Aorta (tissue), 5 donors: ENCODE measurements around the gene NKAP. TPM values are rescaled to one million over a fixed set of nuclear protein-coding genes. Genes with fewer than 3 reads are reported as not detected.
"Not testable (repeated sequence)": the region's sequence is repeated elsewhere in the genome, so short reads cannot be mapped to it uniquely, and the experiment has no call there.

Experiments used
- ATAC-seq: fragments of 200-7000 bp; cut with Tn5 transposase; one replicate; pipeline ENCODE4 v1.9.1; 2022; ENCODE audit warnings: moderate library complexity; ENCODE audit not compliant: low FRiP score
- DNase-seq, 2 donors: peaks; one replicate each; pipeline ENCODE4 v3.0.0-alpha.2; 2020
- H3K27ac ChIP-seq, 2 donors: one replicate each; pipeline ENCODE4 v1.5.1; 2013; ENCODE audit warnings: low read length in 2 of 2, mild to moderate bottlenecking in 2 of 2, moderate library complexity in 2 of 2, control low read depth in 1 of 2, inconsistent platforms in 1 of 2, low read depth in 1 of 2
- H3K27me3 ChIP-seq, 2 donors: one replicate each; pipeline ENCODE4 v1.6.1; 2013; ENCODE audit warnings: control low read depth in 1 of 2, low read length in 1 of 2, mild to moderate bottlenecking in 1 of 2, moderate library complexity in 1 of 2; ENCODE audit not compliant: insufficient read depth in 2 of 2, control insufficient read depth in 1 of 2
- H3K36me3 ChIP-seq, 2 donors: one replicate each; pipeline ENCODE4 v1.6.1; 2013; ENCODE audit warnings: control low read depth in 1 of 2, low read length in 1 of 2, mild to moderate bottlenecking in 1 of 2; ENCODE audit not compliant: insufficient read depth in 2 of 2, control insufficient read depth in 1 of 2
- H3K4me1 ChIP-seq, 2 donors: one replicate each; pipeline ENCODE4 v1.6.1; 2013; ENCODE audit warnings: low read length in 2 of 2, control low read depth in 1 of 2, mild to moderate bottlenecking in 1 of 2, moderate library complexity in 1 of 2; ENCODE audit not compliant: insufficient read depth in 2 of 2, control insufficient read depth in 1 of 2
- H3K4me3 ChIP-seq, 2 donors: one replicate each; pipeline ENCODE4 v1.5.1; 2013; ENCODE audit warnings: low read length in 2 of 2, control low read depth in 1 of 2, mild to moderate bottlenecking in 1 of 2
- H3K9me3 ChIP-seq: one replicate; pipeline ENCODE4 v1.6.1; 2013; ENCODE audit warnings: mild to moderate bottlenecking, low read length; ENCODE audit not compliant: control insufficient read depth
- WGBS, 2 donors: extraction: QIAGEN DNeasy Blood & Tissue Kit; methylation state at CpG; one replicate each; pipeline ENCODE4 v1.1.7; 2013; 5-methylcytosine and 5-hydroxymethylcytosine counted together
- intact Hi-C, 2 donors: fragments of 100-400 bp; cut with DNase I; formaldehyde crosslinking; loops; one replicate each; pipeline versions ENCODE4 v1.14.2 to v1.15.0; 2022
- polyA plus RNA-seq, 2 donors: library from polyadenylated mRNA; stranded (reverse); fragments of 200-250 nt; gene quantifications; one replicate each; pipeline ENCODE4 v1.2.3, GENCODE V29; 2013
- total RNA-seq, 2 donors: library from RNA; stranded (reverse); fragmentation: NEBNext Ultra II Directional; extraction: Animal tissue kit (Norgen Biotek cat#: 25700); gene quantifications; one replicate each; pipeline ENCODE4 v1.2.1, GENCODE V29; 2021
- donor health status: healthy with polysubstance abuse.
- donor health status: Bipolar disorder and iron deficiency.
- donor health status: DM: no; HTN: no; CAD: no.
- donor health status: DM: no; HTN: no; CAD: no.
- donor health status: DM: yes; HTN: yes; CAD: no.

Gene NKAP
- total and polyA plus RNA-seq, 4 donors, result 2.9 to 8.0 (median 7.3) TPM

DNA sequence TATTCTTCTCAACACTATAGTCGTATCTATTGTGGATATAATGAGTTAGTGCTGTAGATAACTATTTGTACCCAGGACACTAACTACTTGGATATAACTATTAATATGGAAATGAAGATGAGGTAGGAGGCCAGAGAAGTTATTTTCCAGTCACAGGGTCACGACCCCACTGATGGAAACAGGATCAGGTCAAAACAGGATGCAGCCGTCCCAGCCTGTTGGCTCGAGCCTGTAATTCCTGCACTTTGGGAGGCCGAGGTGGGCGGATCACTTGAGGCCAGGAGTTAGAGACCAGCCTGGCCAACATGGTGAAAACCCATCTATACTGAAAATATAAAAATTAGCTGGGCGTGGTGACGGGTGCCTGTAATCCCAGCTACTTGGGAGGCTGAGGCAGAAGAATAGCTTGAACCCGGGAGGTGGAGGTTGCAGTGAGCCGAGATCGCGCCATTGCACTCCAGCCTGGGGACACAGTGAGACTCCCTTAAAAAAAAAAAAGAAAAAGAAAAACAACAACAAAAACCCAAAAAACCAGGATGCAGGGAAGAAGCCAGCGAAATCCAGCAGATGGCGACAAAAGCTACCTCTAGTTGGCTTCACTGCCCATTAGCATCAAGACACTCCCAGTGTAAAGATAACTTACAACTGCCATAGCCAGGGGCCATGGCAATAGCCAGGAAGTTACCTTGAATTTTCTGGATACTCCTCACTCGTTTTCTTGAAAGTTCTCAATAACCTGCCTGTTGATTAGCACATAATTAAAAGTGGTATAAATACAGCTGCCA lies 37.9 kb upstream of the NKAP start:
- Histone ChIP-seq H3K27me3 (no peaks in the 10 kb centered on the region), H3K4me3 (no peak overlapping the region), H3K9me3 (no peaks in the 10 kb centered on the region), H3K27ac (no peak overlapping the region), H3K4me1 (no peaks in the 10 kb centered on the region), H3K36me3 (no peaks in the 10 kb centered on the region)
- intact Hi-C loops, result no loop called here
- WGBS, 2 donors, result 38 to 40% methylated on average over 15 of the region's 15 CpGs
- no peak for ATAC-seq
- no peak for DNase-seq

- intact Hi-C loops, H3K27me3 ChIP-seq, H3K9me3 ChIP-seq, H3K36me3 ChIP-seq, ATAC-seq, H3K4me1 ChIP-seq, H3K4me3 ChIP-seq, DNase-seq, H3K27ac ChIP-seq: not testable (repeated sequence)
- 89 to 93% methylated on average over 4 of the region's 4 CpGs for WGBS, 2 donors
Observed at GRCh38 chrX:119977172-119977571, 33.6 kb upstream of the NKAP start.

DNA sequence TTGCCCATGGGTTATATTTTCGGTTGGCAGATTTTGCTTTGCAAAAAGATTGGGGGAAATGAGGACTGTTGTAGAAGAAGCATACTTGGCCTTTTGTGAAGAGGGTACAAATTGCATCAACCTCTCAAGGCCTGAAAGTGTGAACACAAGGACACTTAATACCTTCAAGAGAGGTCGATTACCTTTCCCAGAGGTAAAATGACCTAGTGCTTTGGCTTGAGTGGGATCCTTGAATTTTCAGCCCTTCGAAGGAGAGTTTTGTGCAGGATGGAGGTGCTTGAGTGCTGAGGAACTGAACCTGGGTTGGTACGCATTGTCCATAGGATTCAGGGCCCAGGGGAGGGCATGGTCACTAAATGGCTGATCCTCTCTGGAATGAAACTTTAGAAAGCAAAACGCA lies 27.6 kb upstream of the NKAP start:
- Histone ChIP-seq H3K9me3 (no peaks in the 10 kb centered on the region), H3K4me1 (no peaks in the 10 kb centered on the region), H3K27me3 (no peaks in the 10 kb centered on the region), H3K4me3 (no peak overlapping the region), H3K36me3 (no peaks in the 10 kb centered on the region), H3K27ac (no peak overlapping the region)
- intact Hi-C loops, result no loop called here
- DNase-seq, result no peak
- 64% methylated on average over 5 of the region's 5 CpGs for WGBS, 2 donors
- ATAC-seq, result no peak

- no peak for ATAC-seq
- intact Hi-C loops, result no loop called here
- H3K4me3 ChIP-seq, result no peak overlapping the region
- no peaks in the 10 kb centered on the region for H3K27me3 ChIP-seq
- no peak for DNase-seq
- 68 to 73% methylated on average over 6 of the region's 6 CpGs for WGBS, 2 donors
- H3K36me3 ChIP-seq, result no peaks in the 10 kb centered on the region
- no peaks in the 10 kb centered on the region for H3K4me1 ChIP-seq
- H3K9me3 ChIP-seq, result no peaks in the 10 kb centered on the region
- no peak overlapping the region for H3K27ac ChIP-seq
Observed at GRCh38 chrX:119970574-119970973, 27.0 kb upstream of the NKAP start.

- H3K4me3 ChIP-seq, H3K27me3 ChIP-seq, H3K36me3 ChIP-seq, H3K4me1 ChIP-seq, DNase-seq, ATAC-seq, H3K27ac ChIP-seq, intact Hi-C loops, H3K9me3 ChIP-seq: not testable (repeated sequence)
- 93% methylated on average over 1 of the region's 1 CpG for WGBS, 2 donors
Observed at GRCh38 chrX:119966837-119967236, 23.3 kb upstream of the NKAP start.

DNA sequence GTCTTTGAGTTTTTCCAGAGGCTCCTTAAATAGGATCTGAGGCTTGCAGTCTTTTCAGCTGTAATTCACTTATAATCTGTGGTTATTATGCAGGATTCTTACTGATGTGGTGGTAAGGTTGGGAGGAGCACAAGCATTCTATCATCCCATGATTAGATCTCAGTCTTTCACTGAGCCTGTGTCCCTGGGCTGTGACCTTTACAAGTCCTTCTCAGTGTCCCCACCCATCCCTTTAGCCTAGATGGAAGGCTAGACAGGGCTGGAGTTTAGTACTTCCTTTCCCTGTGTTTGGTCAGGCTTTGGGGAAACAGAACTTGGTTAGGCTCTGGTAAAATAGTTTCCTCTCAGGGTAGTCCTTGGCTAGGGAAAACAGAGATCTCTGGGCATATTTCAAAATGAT lies 17.1 kb upstream of the NKAP start:
- DNase-seq (no peak), ATAC-seq (no peak)
- intact Hi-C loops, result no loop called here
- no peaks in the 10 kb centered on the region for H3K4me1 ChIP-seq
- no peaks in the 10 kb centered on the region for H3K9me3 ChIP-seq
- H3K27ac ChIP-seq, result no peak overlapping the region
- H3K27me3 ChIP-seq, result no peaks in the 10 kb centered on the region
- no peak overlapping the region for H3K4me3 ChIP-seq
- H3K36me3 ChIP-seq, result no peaks in the 10 kb centered on the region

DNA sequence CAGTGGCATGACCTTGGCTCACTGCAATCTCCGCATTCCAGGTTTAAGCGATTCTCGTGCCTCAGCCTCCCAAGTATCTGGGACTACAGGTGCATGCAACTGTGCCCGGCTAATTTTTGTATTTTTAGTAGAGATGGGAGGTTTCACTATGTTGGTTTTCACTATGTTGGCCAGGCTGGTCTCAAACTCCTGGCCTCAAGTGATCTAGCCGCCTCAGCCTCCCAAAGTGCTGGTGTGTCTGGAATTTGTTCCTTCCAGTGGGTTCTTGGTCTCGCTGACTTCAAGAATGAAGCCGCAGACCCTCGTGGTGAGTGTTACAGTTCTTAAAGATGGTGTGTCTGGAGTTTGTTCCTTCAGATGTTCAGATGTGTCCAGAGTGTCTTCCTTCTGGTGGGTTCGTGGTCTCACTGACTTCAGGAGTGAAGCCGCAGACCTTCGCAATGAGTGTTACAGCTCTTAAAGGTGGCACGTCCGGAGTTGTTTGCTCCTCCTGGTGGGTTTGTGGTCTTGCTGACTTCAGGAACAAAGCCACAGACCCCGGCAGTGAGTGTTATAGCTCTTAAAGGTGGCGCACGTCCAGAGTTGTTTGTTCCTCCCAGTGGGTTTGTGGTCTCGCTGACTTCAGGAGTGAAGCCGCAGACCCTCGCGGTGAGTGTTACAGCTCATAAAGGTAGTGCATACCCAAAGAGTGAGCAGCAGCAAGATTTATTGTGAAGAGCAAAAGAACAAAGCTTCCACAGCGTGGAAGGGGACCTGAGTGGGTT lies 12.4 kb upstream of the NKAP start:
- 84 to 87% methylated on average over 21 of the region's 21 CpGs for WGBS, 2 donors
- ATAC-seq, intact Hi-C loops, H3K27me3 ChIP-seq, H3K36me3 ChIP-seq, H3K4me1 ChIP-seq, H3K4me3 ChIP-seq, H3K9me3 ChIP-seq, H3K27ac ChIP-seq, DNase-seq: not testable (repeated sequence)

GRCh38 chrX:119954374-119954773 lies 10.8 kb upstream of the NKAP start:
- H3K9me3 ChIP-seq, result no peaks in the 10 kb centered on the region
- H3K27ac ChIP-seq, result no peak overlapping the region
- no peaks in the 10 kb centered on the region for H3K36me3 ChIP-seq
- no peaks in the 10 kb centered on the region for H3K4me1 ChIP-seq
- 63 to 74% methylated on average over 3 of the region's 3 CpGs for WGBS, 2 donors
- no peaks in the 10 kb centered on the region for H3K27me3 ChIP-seq
- H3K4me3 ChIP-seq, result no peak overlapping the region
- no peak for ATAC-seq
- DNase-seq, result no peak
- intact Hi-C loops, result no loop called here

DNA sequence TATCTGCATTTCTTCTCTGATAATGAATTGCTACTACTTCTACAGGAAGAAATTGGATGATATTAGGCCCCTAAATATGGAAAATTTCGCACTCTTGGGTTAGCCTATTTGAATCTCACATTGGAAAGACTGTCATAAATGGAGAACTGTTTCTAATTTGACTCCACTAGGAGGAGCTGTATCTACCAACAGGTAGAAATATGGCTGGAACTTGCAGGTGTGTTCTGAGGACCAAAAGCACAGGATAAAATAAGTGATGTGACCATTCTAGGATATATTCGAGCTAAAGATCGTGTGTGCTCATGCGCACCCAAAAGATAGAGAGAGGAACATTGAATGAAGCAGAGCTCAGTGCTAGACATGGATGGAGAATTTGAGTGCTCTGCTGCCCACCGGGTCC lies 4.8 kb upstream of the NKAP start:
- 77 to 80% methylated on average over 5 of the region's 5 CpGs for WGBS, 2 donors
- DNase-seq, result no peak
- H3K4me1 ChIP-seq, result no peaks in the 10 kb centered on the region
- no peaks in the 10 kb centered on the region for H3K36me3 ChIP-seq
- no peak overlapping the region for H3K4me3 ChIP-seq
- H3K27me3 ChIP-seq, result no peaks in the 10 kb centered on the region
- no peak for ATAC-seq
- no peak overlapping the region for H3K27ac ChIP-seq
- H3K9me3 ChIP-seq, result no peaks in the 10 kb centered on the region
- intact Hi-C loops, result no loop called here
